SK-N-SH (cell line): Measurements from ENCODE around the gene ARPC5.

Experiments
- TF ChIP-seq, protein P1 (sequence below): IDR thresholded peaks from 2 replicates; pipeline ENCODE4 v1.4.0; 2012; ENCODE audit warnings: low read depth, borderline replicate concordance
- TF ChIP-seq, protein P2 (sequence below): fragments of 200-600 bp; sonication (generic); IDR thresholded peaks from 2 replicates; pipeline ENCODE4 v1.6.1; 2017; ENCODE audit warnings: antibody characterized with exemption, mild to moderate bottlenecking, moderate library complexity

DNA sequence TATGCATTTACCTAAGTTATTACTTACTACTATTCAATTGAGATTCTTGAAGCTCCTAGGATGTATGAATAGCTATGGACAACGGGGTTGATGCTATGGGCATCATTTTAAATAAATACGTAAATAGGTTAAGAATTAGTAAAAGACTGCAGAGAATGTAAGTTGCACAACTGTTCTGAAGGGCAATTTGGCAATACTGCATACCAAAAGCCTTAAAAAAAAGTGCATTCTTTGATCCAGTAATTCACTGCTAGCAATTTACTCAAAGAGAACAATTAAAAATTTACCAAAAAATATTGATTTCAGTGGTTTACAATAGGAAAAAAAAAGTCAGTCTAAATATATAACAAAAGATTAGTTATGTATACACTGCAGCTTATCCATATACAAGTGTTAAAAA lies 3.5 kb downstream of the ARPC5 start:
- TF ChIP-seq, protein P1, sequence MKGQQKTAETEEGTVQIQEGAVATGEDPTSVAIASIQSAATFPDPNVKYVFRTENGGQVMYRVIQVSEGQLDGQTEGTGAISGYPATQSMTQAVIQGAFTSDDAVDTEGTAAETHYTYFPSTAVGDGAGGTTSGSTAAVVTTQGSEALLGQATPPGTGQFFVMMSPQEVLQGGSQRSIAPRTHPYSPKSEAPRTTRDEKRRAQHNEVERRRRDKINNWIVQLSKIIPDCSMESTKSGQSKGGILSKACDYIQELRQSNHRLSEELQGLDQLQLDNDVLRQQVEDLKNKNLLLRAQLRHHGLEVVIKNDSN: no peak
- TF ChIP-seq, protein P2, sequence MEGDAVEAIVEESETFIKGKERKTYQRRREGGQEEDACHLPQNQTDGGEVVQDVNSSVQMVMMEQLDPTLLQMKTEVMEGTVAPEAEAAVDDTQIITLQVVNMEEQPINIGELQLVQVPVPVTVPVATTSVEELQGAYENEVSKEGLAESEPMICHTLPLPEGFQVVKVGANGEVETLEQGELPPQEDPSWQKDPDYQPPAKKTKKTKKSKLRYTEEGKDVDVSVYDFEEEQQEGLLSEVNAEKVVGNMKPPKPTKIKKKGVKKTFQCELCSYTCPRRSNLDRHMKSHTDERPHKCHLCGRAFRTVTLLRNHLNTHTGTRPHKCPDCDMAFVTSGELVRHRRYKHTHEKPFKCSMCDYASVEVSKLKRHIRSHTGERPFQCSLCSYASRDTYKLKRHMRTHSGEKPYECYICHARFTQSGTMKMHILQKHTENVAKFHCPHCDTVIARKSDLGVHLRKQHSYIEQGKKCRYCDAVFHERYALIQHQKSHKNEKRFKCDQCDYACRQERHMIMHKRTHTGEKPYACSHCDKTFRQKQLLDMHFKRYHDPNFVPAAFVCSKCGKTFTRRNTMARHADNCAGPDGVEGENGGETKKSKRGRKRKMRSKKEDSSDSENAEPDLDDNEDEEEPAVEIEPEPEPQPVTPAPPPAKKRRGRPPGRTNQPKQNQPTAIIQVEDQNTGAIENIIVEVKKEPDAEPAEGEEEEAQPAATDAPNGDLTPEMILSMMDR: no peak
